ENCODE measurements around the gene ELOA.

ELOA gene

DNA sequence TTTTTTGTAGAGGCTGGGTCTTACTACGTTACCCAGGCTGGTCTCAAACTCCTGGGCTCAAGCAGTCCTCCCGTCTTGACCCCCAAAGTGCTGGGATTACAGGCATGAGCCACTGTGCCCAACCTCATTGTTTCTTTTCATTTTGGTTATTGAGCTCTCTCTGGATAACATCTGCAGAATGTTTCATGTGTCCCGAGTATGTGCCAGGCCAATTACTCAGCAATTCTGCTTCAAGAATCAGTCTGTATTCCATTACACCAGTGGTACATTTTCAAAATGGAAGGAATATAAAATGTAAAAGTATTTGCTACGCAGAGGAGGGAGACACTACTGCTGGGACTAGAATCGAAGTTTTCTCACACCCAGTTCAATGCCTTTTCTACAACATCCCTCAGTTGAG lies 1.7 kb upstream of the ELOA start:
- Histone ChIP-seq H3F3A (ENCODE audit: insufficient read depth) (peaks cover 18% of the 10 kb centered on the region; the same call in 1 of the 2 replicates), H3K36me3 (ENCODE audit: low read length) (no peaks in the 10 kb centered on the region), H3K9me3 (ENCODE audit: insufficient read depth, low read length) (no peaks in the 10 kb centered on the region), H4K20me1 (ENCODE audit: low read depth, low read length) (no peaks in the 10 kb centered on the region), H3K27ac (ENCODE audit: low read depth, low read length) (no peak overlapping the region), H3K9me2 (replicated peaks; ENCODE audit: insufficient read depth, low read length) (no peaks in the 10 kb centered on the region), H3K27me3 (ENCODE audit: low read length) (no peaks in the 10 kb centered on the region), H3K4me3 (ENCODE audit: insufficient read depth, low read length, poor library complexity, severe bottlenecking) (no peak overlapping the region), H3K4me2 (ENCODE audit: low read depth, low read length, poor library complexity, severe bottlenecking) (no peak overlapping the region), H2AFZ (ENCODE audit: low read depth, low read length, severe bottlenecking) (no peak overlapping the region), H3K79me2 (ENCODE audit: insufficient read depth, low read length) (peaks cover 28% of the 10 kb centered on the region), H3K9ac (ENCODE audit: low read length) (no peak overlapping the region)
- TF ChIP-seq EZH2phosphoT487 (conservative IDR thresholded peaks at IDR 0.05; ENCODE audit: low read length): no peak
- TF ChIP-seq, protein P1, sequence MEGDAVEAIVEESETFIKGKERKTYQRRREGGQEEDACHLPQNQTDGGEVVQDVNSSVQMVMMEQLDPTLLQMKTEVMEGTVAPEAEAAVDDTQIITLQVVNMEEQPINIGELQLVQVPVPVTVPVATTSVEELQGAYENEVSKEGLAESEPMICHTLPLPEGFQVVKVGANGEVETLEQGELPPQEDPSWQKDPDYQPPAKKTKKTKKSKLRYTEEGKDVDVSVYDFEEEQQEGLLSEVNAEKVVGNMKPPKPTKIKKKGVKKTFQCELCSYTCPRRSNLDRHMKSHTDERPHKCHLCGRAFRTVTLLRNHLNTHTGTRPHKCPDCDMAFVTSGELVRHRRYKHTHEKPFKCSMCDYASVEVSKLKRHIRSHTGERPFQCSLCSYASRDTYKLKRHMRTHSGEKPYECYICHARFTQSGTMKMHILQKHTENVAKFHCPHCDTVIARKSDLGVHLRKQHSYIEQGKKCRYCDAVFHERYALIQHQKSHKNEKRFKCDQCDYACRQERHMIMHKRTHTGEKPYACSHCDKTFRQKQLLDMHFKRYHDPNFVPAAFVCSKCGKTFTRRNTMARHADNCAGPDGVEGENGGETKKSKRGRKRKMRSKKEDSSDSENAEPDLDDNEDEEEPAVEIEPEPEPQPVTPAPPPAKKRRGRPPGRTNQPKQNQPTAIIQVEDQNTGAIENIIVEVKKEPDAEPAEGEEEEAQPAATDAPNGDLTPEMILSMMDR (IDR thresholded peaks at IDR 0.05; ENCODE audit: insufficient read depth, low read length, poor library complexity, severe bottlenecking): no peak

DNA sequence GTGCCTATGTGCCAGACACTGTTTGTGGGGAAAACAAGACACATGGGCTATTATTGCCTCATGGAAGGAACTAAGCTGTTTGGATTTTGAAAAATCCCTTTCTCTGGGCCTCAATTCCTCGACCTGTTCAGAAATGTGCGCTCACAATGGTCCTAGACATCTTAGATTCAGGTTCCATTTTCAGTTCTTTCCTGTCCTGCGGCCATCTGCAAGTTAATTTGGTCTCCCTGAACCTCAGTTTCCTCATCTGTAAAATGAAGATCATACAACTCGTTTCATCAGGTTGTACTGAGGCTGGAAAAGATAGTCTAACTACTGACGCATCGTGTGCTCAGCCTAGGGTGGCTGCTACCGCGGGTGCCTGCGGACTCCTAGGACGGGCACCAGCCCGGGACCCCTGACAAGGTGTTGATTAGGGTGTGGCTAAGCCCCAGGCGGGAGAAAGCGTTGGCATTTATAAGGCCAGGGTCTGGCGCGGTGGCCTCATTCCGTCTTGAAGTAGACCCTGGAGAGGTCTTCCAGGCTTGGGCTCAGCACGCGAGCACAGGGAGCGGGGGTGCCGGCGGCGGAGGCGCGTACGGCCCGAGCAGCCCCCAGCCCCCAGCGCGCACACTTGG lies 493 bp upstream of the ELOA start:
- H3K27ac ChIP-seq (ENCODE audit: low read depth, low read length): no peak overlapping the region
- H3K4me3 ChIP-seq (ENCODE audit: insufficient read depth, low read length, poor library complexity, severe bottlenecking): peak overlapping the region; percentile 81
- H3K79me2 ChIP-seq (ENCODE audit: insufficient read depth, low read length): peaks cover 39% of the 10 kb centered on the region
- no peaks in the 10 kb centered on the region for H3K9me2 ChIP-seq (replicated peaks; ENCODE audit: insufficient read depth, low read length)
- H3K36me3 ChIP-seq (ENCODE audit: low read length): no peaks in the 10 kb centered on the region
- peaks cover 21% of the 10 kb centered on the region for H3F3A ChIP-seq (ENCODE audit: insufficient read depth)
- peak overlapping the region; percentile 91 for H2AFZ ChIP-seq (ENCODE audit: low read depth, low read length, severe bottlenecking)
- TF ChIP-seq, protein P1 (IDR thresholded peaks at IDR 0.05; ENCODE audit: insufficient read depth, low read length, poor library complexity, severe bottlenecking): no peak
- TF ChIP-seq EZH2phosphoT487 (conservative IDR thresholded peaks at IDR 0.05; ENCODE audit: low read length): no peak
- no peaks in the 10 kb centered on the region for H3K9me3 ChIP-seq (ENCODE audit: insufficient read depth, low read length)
- peak overlapping the region; percentile 74 for H3K4me2 ChIP-seq (ENCODE audit: low read depth, low read length, poor library complexity, severe bottlenecking)
- H3K27me3 ChIP-seq (ENCODE audit: low read length): no peaks in the 10 kb centered on the region
- H3K9ac ChIP-seq (ENCODE audit: low read length): peak overlapping the region; percentile 88
- H4K20me1 ChIP-seq (ENCODE audit: low read depth, low read length): no peaks in the 10 kb centered on the region

DNA sequence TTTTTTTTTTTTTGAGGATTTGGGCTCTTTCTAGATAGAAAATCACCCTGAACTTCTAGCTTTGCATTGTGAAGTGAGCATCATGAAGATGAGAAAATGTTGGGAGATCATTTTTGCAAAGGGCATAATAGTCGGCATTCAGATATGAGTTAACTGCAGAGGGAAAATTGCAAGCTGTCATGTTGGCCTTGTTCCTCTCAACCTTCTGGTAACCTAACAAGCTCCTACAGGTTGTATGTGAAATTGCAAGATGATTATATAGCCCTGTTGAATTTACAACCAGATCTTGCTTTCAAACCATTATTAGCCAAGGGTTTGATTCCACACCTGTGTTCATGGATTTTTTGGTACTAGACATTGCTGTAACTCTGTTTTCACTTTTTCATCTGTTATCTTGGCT lies 2.2 kb downstream of the ELOA start:
- Histone ChIP-seq H3K9ac (ENCODE audit: low read length) (peak overlapping the region; percentile 88; the same call in 1 of the 2 replicates), H3F3A (ENCODE audit: insufficient read depth) (peaks cover 21% of the 10 kb centered on the region)

More for the DNA sequence above, 2.2 kb downstream of the ELOA start:
- peak overlapping the region; percentile 48; the same call in 1 of the 2 replicates for H3K27ac ChIP-seq (ENCODE audit: low read depth, low read length)
- peak overlapping the region; percentile 81 for H3K4me3 ChIP-seq (ENCODE audit: insufficient read depth, low read length, poor library complexity, severe bottlenecking)
- TF ChIP-seq, protein P1 (IDR thresholded peaks at IDR 0.05; ENCODE audit: insufficient read depth, low read length, poor library complexity, severe bottlenecking): peak; percentile 25
- TF ChIP-seq EZH2phosphoT487 (conservative IDR thresholded peaks at IDR 0.05; ENCODE audit: low read length): no peak
- H3K9me3 ChIP-seq (ENCODE audit: insufficient read depth, low read length): no peaks in the 10 kb centered on the region
- no peaks in the 10 kb centered on the region for H3K27me3 ChIP-seq (ENCODE audit: low read length)
- H3K36me3 ChIP-seq (ENCODE audit: low read length): no peaks in the 10 kb centered on the region
- H3K79me2 ChIP-seq (ENCODE audit: insufficient read depth, low read length): peaks cover 48% of the 10 kb centered on the region
- H2AFZ ChIP-seq (ENCODE audit: low read depth, low read length, severe bottlenecking): no peak overlapping the region
- no peaks in the 10 kb centered on the region for H4K20me1 ChIP-seq (ENCODE audit: low read depth, low read length)
- H3K4me2 ChIP-seq (ENCODE audit: low read depth, low read length, poor library complexity, severe bottlenecking): peak overlapping the region; percentile 74
- no peaks in the 10 kb centered on the region for H3K9me2 ChIP-seq (replicated peaks; ENCODE audit: insufficient read depth, low read length)
